GM12875 (cell line): Measurements from ENCODE around the gene RNF121.

Source experiments
- H3K4me3 ChIP-seq: one replicate; pipeline ENCODE4 v1.5.1; 2011; ENCODE audit warnings: low read depth, low read length, control low read depth
- TF ChIP-seq, protein P1 (sequence below): IDR thresholded peaks from 2 replicates; pipeline ENCODE4 v1.5.1; 2011; ENCODE audit warnings: low read depth, mild to moderate bottlenecking, control low read depth, inconsistent platforms, low read length, moderate library complexity, borderline replicate concordance; ENCODE audit not compliant: insufficient read depth

Gene RNF121

DNA sequence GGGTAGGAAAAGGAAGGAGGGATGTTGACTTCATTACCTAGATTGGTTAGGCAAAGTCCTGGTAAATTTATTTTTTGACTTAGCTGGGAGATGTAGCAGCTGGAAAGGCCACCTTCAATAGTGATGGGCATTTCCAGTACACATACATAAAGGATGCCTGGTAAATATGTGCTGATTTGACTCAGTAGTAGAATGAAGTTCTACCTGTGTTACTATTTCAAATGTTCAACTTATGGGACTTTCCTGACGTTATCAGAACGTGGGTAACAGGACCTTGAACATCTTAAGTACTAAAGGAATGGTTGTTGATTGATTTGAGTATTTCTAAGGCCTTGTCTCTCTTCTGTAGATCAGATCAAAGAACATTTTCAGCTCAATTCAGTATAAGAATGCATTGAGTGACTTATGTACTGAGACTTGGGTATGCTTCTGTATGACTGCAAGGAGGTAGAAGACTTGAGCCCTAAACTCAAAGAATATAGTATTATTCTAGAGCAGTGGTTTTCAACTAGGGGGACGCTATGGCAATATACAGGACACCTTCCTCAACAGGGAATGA, 27.1 kb downstream of the RNF121 start:
- H3K4me3 ChIP-seq = no peak overlapping the region
- TF ChIP-seq, protein P1, sequence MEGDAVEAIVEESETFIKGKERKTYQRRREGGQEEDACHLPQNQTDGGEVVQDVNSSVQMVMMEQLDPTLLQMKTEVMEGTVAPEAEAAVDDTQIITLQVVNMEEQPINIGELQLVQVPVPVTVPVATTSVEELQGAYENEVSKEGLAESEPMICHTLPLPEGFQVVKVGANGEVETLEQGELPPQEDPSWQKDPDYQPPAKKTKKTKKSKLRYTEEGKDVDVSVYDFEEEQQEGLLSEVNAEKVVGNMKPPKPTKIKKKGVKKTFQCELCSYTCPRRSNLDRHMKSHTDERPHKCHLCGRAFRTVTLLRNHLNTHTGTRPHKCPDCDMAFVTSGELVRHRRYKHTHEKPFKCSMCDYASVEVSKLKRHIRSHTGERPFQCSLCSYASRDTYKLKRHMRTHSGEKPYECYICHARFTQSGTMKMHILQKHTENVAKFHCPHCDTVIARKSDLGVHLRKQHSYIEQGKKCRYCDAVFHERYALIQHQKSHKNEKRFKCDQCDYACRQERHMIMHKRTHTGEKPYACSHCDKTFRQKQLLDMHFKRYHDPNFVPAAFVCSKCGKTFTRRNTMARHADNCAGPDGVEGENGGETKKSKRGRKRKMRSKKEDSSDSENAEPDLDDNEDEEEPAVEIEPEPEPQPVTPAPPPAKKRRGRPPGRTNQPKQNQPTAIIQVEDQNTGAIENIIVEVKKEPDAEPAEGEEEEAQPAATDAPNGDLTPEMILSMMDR = no peak

DNA sequence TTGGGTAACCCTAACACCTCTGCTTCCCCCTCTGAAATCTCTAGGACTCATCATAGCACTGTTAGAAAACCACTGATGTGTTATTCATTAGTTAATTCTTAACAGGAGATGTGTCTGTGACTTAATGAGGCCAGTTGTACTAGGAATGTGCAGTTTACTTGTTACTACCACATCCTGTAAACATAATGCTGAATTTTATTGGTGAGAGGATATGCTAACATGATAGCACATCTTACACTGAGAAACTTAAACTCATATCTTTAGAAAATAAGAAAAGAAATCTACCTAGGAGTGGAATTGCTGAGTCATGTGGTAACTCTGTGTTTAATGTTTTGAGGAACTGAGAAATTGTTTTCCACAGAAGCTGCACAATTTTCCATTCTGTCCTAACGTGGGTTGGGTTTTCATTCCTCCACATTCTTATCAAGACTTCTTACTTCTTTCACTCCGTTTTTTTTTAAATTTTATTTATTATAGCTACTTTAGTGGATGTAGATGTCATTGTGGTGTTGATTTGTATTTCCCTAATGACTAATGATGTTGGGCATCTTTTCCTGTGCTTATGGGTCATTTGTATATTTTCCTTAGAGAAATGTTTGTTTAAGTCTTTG, 33.7 kb downstream of the RNF121 start:
- no peak overlapping the region for H3K4me3 ChIP-seq
- TF ChIP-seq, protein P1 = no peak

DNA sequence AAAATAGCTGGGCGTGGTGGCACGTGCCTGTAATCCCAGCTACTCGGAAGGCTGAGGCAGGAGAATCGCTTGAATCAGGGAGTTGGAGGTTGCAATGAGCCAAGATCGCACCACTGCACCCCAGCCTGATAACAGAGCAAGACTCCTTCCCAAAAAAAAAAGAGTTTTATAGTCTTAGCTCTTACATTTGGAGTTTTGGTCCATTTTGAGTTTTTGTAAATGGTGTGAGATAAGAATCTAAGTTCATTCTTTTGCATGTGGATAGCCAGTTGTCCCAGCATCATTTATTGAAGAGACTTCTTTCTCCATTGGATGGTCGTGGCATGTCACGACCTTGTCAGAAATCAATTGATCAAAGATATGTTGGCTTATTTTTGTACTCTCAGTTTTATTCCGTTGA, 34.6 kb downstream of the RNF121 start:
- TF ChIP-seq, protein P1 = no peak
- no peak overlapping the region for H3K4me3 ChIP-seq

DNA sequence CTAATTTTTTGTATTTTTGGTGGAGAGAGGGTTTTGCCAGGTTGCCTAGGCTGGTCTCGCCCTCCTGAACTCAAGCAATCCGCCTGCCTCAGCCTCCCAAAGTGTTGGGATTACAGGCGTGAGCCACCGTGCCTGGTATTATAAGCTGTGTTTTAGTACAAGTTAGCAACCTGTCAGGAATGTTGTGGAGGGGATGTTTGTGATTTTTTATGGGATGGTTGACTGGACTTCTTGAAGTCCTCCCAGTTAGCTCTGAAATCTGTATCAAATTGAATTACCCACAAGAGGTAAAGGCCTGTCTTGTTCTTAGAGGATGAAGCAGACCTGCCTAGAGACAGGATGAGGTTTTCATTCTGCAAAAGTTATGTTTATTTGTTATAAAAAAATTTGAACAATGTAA, 35.8 kb downstream of the RNF121 start:
- no peak overlapping the region for H3K4me3 ChIP-seq
- TF ChIP-seq, protein P1 = no peak

- no peak overlapping the region for H3K4me3 ChIP-seq
- TF ChIP-seq, protein P1 = no peak
Observed at GRCh38 chr11:71971680-71972079, 42.8 kb downstream of the RNF121 start.

DNA sequence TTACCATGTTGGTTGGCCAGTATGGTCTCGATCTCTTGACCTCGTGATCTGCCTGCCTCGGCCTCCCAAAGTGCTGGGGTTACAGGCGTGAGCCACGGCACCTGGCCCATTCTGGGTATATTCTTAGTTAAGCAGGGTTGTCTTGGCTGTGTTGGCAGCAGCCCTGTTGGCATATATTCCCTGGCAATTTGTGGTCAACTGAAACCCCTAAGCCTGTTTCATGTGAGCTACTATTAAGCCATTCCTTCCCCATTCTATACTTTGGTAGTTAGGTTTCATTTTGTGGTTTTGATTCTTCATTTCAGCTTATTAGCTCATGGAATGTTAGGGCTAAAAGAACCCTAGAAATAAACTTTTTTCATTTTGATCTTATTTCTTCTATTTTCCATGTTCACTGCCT, 47.7 kb downstream of the RNF121 start:
- H3K4me3 ChIP-seq = no peak overlapping the region
- TF ChIP-seq, protein P1 = no peak

DNA sequence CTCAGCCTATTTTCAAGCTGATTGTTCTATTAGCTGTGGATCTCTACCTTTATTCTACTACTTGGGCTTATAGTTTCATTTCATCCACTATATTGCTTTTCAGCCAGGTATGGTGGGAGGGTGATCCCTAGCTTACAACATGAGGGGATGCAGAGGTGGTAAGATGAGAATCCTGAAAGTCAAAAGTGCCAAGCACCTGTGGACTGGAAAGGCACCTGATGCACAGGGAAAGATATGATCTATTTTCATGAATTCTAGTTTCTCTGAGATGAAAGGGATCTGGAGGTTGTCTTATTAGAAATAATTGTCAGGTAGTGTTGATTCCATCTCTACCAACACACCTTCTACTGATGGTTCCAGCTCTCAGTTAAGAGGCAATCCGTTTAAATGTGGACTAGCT, 48.2 kb downstream of the RNF121 start:
- TF ChIP-seq, protein P1 = no peak
- no peak overlapping the region for H3K4me3 ChIP-seq
